C4-2B (cell line): ENCODE data around the gene KCNJ8.

Source experiments
- H3K27ac ChIP-seq: fragments of 450-650 bp; 2 replicates; pipeline ENCODE4 v1.5.1; 2017
- CTCF ChIP-seq: fragments of 450-650 bp; conservative IDR thresholded peaks from 2 replicates; pipeline ENCODE4 v1.5.1; 2017; ENCODE audit warnings: mild to moderate bottlenecking
- ZFX ChIP-seq: fragments of 450-650 bp; IDR thresholded peaks from 2 replicates; pipeline ENCODE4 v1.6.1; 2017

KCNJ8 gene

GRCh38 chr12:21745258-21745657, 29.2 kb downstream of the KCNJ8 start:
- no peak overlapping the region for H3K27ac ChIP-seq
- no peak for TF ChIP-seq CTCF

- H3K27ac ChIP-seq = no peak overlapping the region
- TF ChIP-seq CTCF = no peak
- no peak for TF ChIP-seq ZFX
Observed at GRCh38 chr12:21731144-21731543, 43.4 kb downstream of the KCNJ8 start.

GRCh38 chr12:21725731-21726130, 48.8 kb downstream of the KCNJ8 start:
- H3K27ac ChIP-seq = peak overlapping the region; percentile 19; the same call in 1 of the 2 replicates
- no peak for TF ChIP-seq ZFX
- TF ChIP-seq CTCF = no peak

GRCh38 chr12:21718944-21719650, 55.4 kb downstream of the KCNJ8 start:
- H3K27ac ChIP-seq = no peak overlapping the region
- TF ChIP-seq CTCF = no peak
- no peak for TF ChIP-seq ZFX

- no peak overlapping the region for H3K27ac ChIP-seq
- no peak for TF ChIP-seq ZFX
- no peak for TF ChIP-seq CTCF
Observed at GRCh38 chr12:21718403-21718802, 56.1 kb downstream of the KCNJ8 start.

GRCh38 chr12:21717767-21718166, 56.7 kb downstream of the KCNJ8 start:
- TF ChIP-seq ZFX (no peak), CTCF (no peak)
- no peak overlapping the region for H3K27ac ChIP-seq

GRCh38 chr12:21715386-21715785, 59.1 kb downstream of the KCNJ8 start:
- TF ChIP-seq CTCF = no peak
- TF ChIP-seq ZFX = no peak
- no peak overlapping the region for H3K27ac ChIP-seq
